Large intestine (tissue), 12 donors: ENCODE data around the gene OSCAR. TPM values are rescaled to one million over a fixed set of nuclear protein-coding genes. Genes with fewer than 3 reads are reported as not detected.

ENCODE experiments used
- DNase-seq, 2 donors: peaks; one replicate each; pipeline versions ENCODE4 v3.0.0 to v3.0.0-alpha.2; 2013
- H3K27ac ChIP-seq: one replicate; pipeline ENCODE4 v1.5.1; 2013; ENCODE audit warnings: low read length
- H3K27me3 ChIP-seq: 2 replicates; pipeline ENCODE4 v1.6.1; 2013; ENCODE audit warnings: low read length; ENCODE audit not compliant: control insufficient read depth, insufficient read depth
- H3K36me3 ChIP-seq: 2 replicates; pipeline ENCODE4 v1.6.1; 2013; ENCODE audit warnings: low read length; ENCODE audit not compliant: control insufficient read depth, insufficient read depth
- H3K4me1 ChIP-seq: one replicate; pipeline ENCODE4 v1.6.1; 2013; ENCODE audit warnings: low read length; ENCODE audit not compliant: control insufficient read depth, insufficient read depth
- H3K4me3 ChIP-seq: one replicate; pipeline ENCODE4 v1.5.1; 2013; ENCODE audit warnings: low read length
- H3K9me3 ChIP-seq: one replicate; pipeline ENCODE4 v1.6.1; 2013; ENCODE audit warnings: mild to moderate bottlenecking, low read depth, low read length, moderate library complexity; ENCODE audit not compliant: control insufficient read depth
- WGBS: methylation state at CpG from one replicate; pipeline ENCODE4 v1.1.5; 2013; ENCODE audit warnings: low lambda C conversion rate; ENCODE audit not compliant: insufficient coverage; 5-methylcytosine and 5-hydroxymethylcytosine counted together
- long read RNA-seq, 11 donors: transcript quantifications; one replicate each; lab custom pipeline, GENCODE V29; 2026
- polyA plus RNA-seq: library from polyadenylated mRNA; unstranded; fragments of 120-200 nt; gene quantifications from one replicate; pipeline ENCODE4 v1.2.1, GENCODE V29; 2013

The OSCAR gene, protein sequence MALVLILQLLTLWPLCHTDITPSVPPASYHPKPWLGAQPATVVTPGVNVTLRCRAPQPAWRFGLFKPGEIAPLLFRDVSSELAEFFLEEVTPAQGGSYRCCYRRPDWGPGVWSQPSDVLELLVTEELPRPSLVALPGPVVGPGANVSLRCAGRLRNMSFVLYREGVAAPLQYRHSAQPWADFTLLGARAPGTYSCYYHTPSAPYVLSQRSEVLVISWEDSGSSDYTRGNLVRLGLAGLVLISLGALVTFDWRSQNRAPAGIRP
- 0.31 TPM for polyA plus RNA-seq
- long read RNA-seq, donor 1 = 0 reads
- long read RNA-seq, donor 2, partial matches to known transcripts = 0 of 1 reads
- long read RNA-seq, donor 2, other reads (novel, unspliced or antisense) = 0 of 1 reads
- long read RNA-seq, donor 3 = 0 reads
- long read RNA-seq, donor 4 = 0 reads
- long read RNA-seq, donor 5, partial matches to known transcripts = 121 of 121 reads
- long read RNA-seq, donor 5, other reads (novel, unspliced or antisense) = 0 of 121 reads
- long read RNA-seq, donor 6 = 0 reads
- long read RNA-seq, donor 7 = 0 reads
- long read RNA-seq, donor 8 = 0 reads
- long read RNA-seq, donor 9 = 0 reads
- long read RNA-seq, donor 10, partial matches to known transcripts = 225 of 409 reads
- long read RNA-seq, donor 10, other reads (novel, unspliced or antisense) = 184 of 409 reads
- long read RNA-seq, donor 11 = 0 reads

DNA sequence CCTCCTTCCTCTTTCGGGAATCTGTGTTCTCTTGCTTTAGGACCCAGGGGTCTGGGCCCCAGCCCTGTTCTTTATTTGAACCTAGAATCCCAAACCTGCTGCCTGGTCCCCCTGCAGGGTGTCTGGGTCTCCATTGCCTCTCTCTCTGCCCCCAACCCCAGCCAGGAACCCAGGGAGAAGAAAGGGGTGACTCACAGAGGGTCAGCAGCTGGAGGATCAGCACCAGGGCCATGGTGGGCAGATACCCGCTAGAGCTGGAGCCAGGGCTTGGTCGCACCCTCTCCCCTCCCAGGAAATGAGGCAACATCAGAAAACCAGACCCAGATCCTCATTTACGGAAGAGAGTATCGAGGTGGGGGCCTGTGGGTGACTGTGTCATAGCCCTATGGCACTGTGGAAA, at the start of gene OSCAR:
Gene OSCAR, minus strand, starts transcription at position 243 of the 400 bp plus-strand sequence. Its CDS starts 11 bp downstream, at position 232.
- WGBS = no CpG with 5 or more reads among the region's 5 CpGs
- no peak within 1 kb of the TSS for H3K27ac ChIP-seq
- H3K36me3 ChIP-seq = peaks cover 2% of the 10 kb centered on the region
- no peak within 1 kb of the TSS for H3K4me3 ChIP-seq
- no peak for DNase-seq
- H3K4me1 ChIP-seq = no peaks in the 10 kb centered on the region
- H3K27me3 ChIP-seq = peaks cover 18% of the 10 kb centered on the region
- no peaks in the 10 kb centered on the region for H3K9me3 ChIP-seq

DNA sequence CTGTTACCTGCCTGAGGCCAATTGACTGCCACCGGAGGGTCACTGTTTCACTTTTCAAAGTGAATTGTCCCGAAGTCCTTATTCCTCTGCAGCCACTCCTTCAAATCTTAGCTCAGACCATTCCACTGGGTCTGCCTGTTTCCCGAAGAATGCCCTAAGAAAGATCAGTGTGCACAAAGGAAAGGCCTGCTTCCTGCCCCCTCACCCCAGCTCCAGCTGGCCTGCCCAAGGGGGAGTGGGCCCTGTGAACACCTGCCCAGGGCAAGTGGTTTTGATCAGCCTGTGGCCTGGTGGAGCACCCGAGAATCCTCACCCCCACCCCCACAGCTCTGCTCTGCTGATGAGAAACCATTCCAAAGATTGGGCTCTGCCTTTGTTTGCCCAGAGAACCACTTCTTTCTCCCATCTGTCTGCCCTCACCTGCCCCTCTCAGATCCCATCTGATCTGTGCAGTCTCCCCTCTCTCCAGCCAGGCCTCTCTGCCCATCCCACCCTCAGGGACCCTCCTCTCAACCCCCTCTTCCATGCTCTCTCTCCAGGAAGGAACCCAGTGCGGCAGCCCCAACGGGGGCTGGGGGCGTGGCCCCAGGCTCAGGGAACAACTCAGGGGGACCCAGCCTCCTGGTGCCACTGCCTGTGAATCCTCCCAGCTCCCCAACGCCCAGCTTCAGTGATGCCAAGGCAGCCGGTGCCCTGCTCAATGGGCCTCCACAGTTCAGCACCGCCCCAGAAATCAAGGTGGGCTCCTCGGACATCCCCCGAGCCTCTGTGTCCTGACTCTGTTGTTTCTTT, 48.6 kb upstream of the OSCAR start:
- H3K9me3 ChIP-seq = no peaks in the 10 kb centered on the region
- peaks cover 95% of the 10 kb centered on the region for H3K36me3 ChIP-seq
- WGBS = 100% methylated on average over 3 of the region's 12 CpGs
- no peak overlapping the region for H3K4me3 ChIP-seq
- no peaks in the 10 kb centered on the region for H3K4me1 ChIP-seq
- no peak overlapping the region for H3K27ac ChIP-seq
- no peak for DNase-seq
- no peaks in the 10 kb centered on the region for H3K27me3 ChIP-seq

DNA sequence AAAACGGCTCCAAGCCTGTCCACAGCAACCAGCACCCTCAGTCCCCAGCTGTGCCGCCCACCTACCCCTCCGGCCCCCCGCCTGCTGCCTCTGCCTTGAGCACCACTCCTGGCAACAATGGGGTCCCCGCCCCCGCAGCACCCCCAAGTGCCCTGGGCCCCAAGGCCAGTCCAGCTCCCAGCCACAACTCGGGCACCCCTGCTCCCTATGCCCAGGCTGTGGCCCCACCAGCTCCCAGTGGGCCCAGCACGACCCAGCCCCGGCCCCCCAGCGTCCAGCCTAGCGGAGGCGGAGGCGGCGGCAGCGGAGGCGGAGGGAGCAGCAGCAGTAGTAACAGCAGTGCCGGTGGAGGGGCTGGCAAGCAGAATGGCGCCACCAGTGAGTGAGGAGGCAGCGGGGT, 47.6 kb upstream of the OSCAR start:
- H3K27ac ChIP-seq = no peak overlapping the region
- no peaks in the 10 kb centered on the region for H3K9me3 ChIP-seq
- H3K27me3 ChIP-seq = no peaks in the 10 kb centered on the region
- H3K4me1 ChIP-seq = no peaks in the 10 kb centered on the region
- peaks cover 96% of the 10 kb centered on the region for H3K36me3 ChIP-seq
- no peak for DNase-seq
- no peak overlapping the region for H3K4me3 ChIP-seq
- WGBS = no CpG with 5 or more reads among the region's 19 CpGs

DNA sequence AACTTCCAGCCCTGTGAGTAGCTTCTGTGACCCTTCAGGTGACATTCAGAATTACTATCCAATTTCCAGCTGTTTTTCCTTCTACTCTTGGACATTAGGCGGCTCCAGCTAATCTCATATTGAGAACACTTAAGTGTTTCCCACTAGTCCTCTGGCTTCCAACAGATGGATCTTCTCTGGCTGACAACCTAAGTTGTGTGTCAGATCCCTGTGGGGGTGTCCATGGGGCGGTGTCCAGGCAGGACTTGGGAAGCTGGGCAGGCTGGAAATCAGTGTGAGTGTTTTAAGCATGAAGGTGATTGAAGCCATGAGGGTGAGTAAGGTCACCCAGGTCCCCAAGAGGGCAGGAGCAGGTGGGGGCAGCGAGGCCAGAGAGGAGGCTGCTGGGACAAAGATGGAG, 47.1 kb upstream of the OSCAR start:
- Histone ChIP-seq H3K9me3 (no peaks in the 10 kb centered on the region), H3K4me1 (no peaks in the 10 kb centered on the region), H3K36me3 (peaks cover 96% of the 10 kb centered on the region), H3K4me3 (no peak overlapping the region), H3K27ac (no peak overlapping the region), H3K27me3 (no peaks in the 10 kb centered on the region)
- DNase-seq = no peak
- WGBS = no CpG with 5 or more reads among the region's 3 CpGs

DNA sequence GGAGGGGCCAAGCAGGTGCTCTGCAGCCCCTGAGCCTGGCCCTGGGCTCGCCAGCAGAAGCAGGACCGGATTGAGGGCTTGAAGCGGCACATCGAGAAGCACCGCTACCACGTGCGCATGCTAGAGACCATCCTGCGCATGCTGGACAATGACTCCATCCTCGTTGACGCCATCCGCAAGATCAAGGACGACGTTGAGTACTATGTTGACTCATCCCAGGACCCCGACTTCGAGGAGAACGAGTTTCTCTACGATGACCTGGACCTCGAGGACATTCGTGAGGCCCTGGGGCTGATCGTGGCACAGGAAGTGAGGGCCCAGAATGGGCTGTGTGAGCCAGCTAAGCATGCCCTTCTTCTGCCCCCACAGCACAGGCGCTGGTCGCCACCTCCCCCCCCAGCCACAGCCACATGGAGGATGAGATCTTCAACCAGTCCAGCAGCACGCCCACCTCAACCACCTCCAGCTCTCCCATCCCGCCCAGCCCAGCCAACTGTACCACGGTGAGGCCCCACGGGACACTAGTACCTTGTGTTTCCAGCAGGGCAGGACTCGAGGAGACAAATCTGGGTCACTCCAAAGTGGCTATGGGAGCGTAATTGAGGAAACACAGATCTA, 45.0 kb upstream of the OSCAR start:
- DNase-seq = no peak
- Histone ChIP-seq H3K36me3 (peaks cover 89% of the 10 kb centered on the region), H3K27me3 (no peaks in the 10 kb centered on the region), H3K27ac (no peak overlapping the region), H3K4me3 (no peak overlapping the region), H3K4me1 (peaks cover 10% of the 10 kb centered on the region), H3K9me3 (no peaks in the 10 kb centered on the region)
- WGBS = no CpG with 5 or more reads among the region's 28 CpGs

DNA sequence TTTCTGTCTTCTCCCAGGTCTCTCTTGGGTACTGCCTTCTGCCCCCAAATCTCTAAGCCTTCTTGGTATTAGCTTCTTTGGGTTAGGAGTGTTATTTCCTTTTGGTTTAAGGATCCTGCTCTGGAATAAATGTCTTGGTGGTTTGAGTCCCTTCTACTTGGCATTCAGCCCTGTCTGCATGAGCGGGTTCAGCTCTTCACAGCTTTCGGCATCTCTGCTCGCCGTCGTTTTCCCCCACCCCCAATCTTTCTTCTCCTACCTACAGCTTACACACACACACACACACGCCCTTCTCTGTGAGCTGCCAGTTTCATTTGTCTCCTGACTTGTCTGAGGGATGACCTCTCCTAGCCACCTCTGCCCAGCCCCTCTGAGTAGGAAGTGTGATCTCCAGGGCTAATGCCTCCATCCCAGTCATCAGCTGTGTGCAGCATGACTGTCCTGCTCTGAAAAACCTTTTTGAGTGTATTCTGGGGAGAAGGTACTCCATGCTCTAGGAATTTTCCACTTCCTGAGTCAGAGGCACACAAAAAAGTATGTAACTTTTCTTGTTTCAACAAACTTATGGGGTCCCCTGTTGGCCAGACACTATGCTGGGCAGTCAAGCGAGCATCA, 41.7 kb upstream of the OSCAR start:
- Histone ChIP-seq H3K4me1 (peaks cover 19% of the 10 kb centered on the region), H3K9me3 (no peaks in the 10 kb centered on the region), H3K27me3 (no peaks in the 10 kb centered on the region), H3K27ac (no peak overlapping the region), H3K4me3 (no peak overlapping the region), H3K36me3 (peaks cover 75% of the 10 kb centered on the region)
- no CpG with 5 or more reads among the region's 7 CpGs for WGBS
- DNase-seq = no peak

DNA sequence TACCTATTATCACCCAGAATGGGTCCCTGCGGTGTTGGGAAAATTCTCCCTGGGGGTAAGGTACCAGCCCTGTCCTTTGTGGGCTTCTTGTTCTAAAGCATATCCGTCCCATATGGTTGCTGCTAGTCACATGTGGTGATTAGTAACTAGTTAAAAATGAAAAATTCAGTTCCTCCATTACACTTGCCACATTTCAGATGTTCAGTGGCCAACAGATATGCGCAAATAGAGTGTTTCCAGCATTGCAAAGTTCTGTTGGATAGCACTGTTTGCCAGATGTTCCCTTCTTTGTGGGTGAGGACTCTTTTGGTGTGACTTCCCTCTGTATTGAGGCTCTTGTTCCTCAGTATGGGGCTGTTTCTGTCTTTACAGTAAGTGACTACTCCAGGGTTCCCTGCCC, 40.8 kb upstream of the OSCAR start:
- peaks cover 19% of the 10 kb centered on the region for H3K4me1 ChIP-seq

DNA sequence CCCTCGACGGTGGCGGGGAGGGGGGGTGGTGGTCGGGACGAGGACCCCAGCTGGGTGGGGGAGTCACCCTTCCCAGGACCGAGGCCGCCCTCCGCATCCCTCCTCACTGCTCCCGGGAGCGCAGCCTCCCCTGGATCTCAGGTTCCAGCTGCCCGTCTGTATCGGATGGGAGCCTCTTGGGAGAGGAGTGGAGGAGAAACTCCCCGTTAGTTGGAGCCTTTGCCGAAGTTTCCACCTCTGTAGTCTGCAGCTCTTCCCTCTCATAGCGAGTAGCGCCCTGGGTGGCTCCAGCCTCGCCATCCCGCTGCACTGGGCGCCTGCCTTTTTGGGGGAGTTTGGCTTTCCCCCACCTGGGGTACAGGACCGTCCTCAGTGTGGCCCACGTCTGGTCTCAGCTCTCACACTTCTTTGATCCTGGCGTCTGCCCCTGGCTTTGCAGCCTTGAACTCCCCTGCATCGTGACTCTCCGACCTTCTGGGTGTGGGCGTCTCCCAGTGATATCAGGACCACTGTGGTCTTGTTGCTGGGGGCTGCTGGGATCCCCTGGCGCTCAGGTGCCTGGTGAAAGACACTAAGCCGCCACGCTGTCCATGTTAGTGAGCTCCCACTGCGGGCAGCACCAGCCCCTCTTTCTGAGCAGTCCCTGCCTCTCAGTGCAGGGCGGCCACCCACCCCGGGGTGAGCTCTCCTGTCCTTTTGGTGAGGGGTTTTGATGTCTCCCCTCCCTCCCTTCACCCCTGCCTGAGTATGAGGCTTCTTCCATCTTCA, 38.1 kb upstream of the OSCAR start:
- Histone ChIP-seq H3K4me1 (peaks cover 25% of the 10 kb centered on the region), H3K9me3 (no peaks in the 10 kb centered on the region), H3K27ac (no peak overlapping the region), H3K4me3 (peak overlapping the region; percentile 72), H3K36me3 (peaks cover 39% of the 10 kb centered on the region), H3K27me3 (no peaks in the 10 kb centered on the region)
- DNase-seq = no peak
- WGBS = no CpG with 5 or more reads among the region's 31 CpGs

More for the DNA sequence above, 40.8 kb upstream of the OSCAR start:
- no peak overlapping the region for H3K4me3 ChIP-seq
- H3K27ac ChIP-seq = no peak overlapping the region
- no CpG with 5 or more reads among the region's 3 CpGs for WGBS
- peaks cover 66% of the 10 kb centered on the region for H3K36me3 ChIP-seq
- no peak for DNase-seq
- no peaks in the 10 kb centered on the region for H3K9me3 ChIP-seq
- no peaks in the 10 kb centered on the region for H3K27me3 ChIP-seq

DNA sequence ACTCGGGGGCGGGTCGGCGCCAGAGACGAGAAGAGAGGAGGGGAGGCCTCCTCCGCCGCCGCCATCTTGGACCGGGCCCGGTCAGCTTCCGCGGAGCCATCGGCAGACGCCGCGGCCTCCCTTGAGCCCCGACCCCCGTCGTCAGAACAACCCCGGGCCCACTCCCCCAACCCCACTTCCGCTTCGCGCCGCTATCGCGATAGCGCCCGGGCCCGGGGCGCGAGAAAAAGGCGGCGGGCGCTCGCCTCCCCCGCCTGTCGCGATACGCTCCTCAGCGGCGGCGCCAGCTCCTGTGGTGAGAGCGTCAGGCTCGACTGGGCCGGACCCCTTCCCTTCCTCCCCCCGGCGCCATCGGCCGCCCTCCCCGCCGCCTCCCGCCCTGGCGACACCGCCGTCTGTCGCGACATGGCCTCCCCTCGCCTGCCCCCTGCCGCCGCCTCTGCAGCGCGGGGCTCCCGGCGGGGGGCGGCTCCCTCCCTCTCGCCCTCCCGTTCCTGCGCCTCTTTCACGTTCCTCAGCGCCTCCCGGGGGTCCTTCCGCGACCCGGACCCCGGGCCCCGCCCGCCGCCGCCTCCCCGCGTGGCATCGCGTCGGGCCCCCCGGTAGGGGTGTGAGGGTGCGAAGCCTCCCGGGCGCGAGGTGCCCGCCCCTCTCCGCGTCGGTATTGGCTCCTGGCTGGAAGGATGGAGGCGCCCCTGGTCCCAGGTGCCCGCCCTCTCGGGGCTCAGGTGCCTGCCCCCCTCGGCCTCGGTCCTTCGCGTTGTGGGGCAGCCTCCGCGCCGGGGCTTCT, 37.3 kb upstream of the OSCAR start, which contains the start of gene CNOT3:
Gene CNOT3, plus strand, starts transcription at position 64 of the 790 bp plus-strand sequence. CDS start 5,217 bp downstream, outside the sequence.
- H3K4me3 ChIP-seq = peak within 1 kb of the TSS; percentile 72
- H3K27ac ChIP-seq = peak within 1 kb of the TSS; percentile 63
- H3K9me3 ChIP-seq = no peaks in the 10 kb centered on the region
- no peaks in the 10 kb centered on the region for H3K27me3 ChIP-seq
- peaks cover 25% of the 10 kb centered on the region for H3K4me1 ChIP-seq
- no CpG with 5 or more reads among the region's 103 CpGs for WGBS
- H3K36me3 ChIP-seq = peaks cover 31% of the 10 kb centered on the region
- peak in 1 of 2 donors; percentile 30 for DNase-seq
